Kidney tubule cell (primary cell): Measurements from ENCODE around the gene ALKBH7.
"Not testable (repeated sequence)": the region's sequence is repeated elsewhere in the genome, so short reads cannot be mapped to it uniquely, and the experiment has no call there.

Source experiments
- DNase-seq: peaks from one replicate; pipeline ENCODE4 v3.0.0-alpha.2; 2018; ENCODE audit warnings: low spot score

The ALKBH7 gene

GRCh38 chr19:6372594-6373095, at the start of gene ALKBH7:
TSS of gene ALKBH7 (plus strand) at chr19:6372794. CDS start at chr19:6372821, 27 bp downstream.
- peak; percentile 100 for DNase-seq

- no peak for DNase-seq
Observed at GRCh38 chr19:6324757-6325156, 47.8 kb upstream of the ALKBH7 start.

- no peak for DNase-seq
Observed at GRCh38 chr19:6325614-6326013, 47.0 kb upstream of the ALKBH7 start.

GRCh38 chr19:6326815-6327214, 45.8 kb upstream of the ALKBH7 start:
- DNase-seq: no peak

GRCh38 chr19:6333439-6333838, 39.2 kb upstream of the ALKBH7 start, which contains the start of gene ACER1:
TSS of gene ACER1 (minus strand) at chr19:6333612. CDS start at chr19:6333551, 61 bp downstream.
- no peak for DNase-seq

- no peak for DNase-seq
Observed at GRCh38 chr19:6334490-6335285, 37.9 kb upstream of the ALKBH7 start.

GRCh38 chr19:6340493-6341201, 31.9 kb upstream of the ALKBH7 start:
- no peak for DNase-seq

GRCh38 chr19:6343462-6343861, 29.1 kb upstream of the ALKBH7 start:
- peak; percentile 3 for DNase-seq

GRCh38 chr19:6349271-6349670, 23.3 kb upstream of the ALKBH7 start:
- not testable (repeated sequence) for DNase-seq

- no peak for DNase-seq
Observed at GRCh38 chr19:6350688-6351087, 21.9 kb upstream of the ALKBH7 start.

GRCh38 chr19:6352381-6353165, 20.0 kb upstream of the ALKBH7 start:
- DNase-seq: no peak

- no peak for DNase-seq
Observed at GRCh38 chr19:6354098-6354674, 18.4 kb upstream of the ALKBH7 start.

GRCh38 chr19:6355321-6356040, 17.1 kb upstream of the ALKBH7 start:
- DNase-seq: not testable (repeated sequence)

GRCh38 chr19:6357174-6357573, 15.4 kb upstream of the ALKBH7 start:
- DNase-seq: no peak

GRCh38 chr19:6358003-6358402, 14.6 kb upstream of the ALKBH7 start:
- DNase-seq: peak; percentile 30

- DNase-seq: no peak
Observed at GRCh38 chr19:6359568-6360341, 12.8 kb upstream of the ALKBH7 start.

- DNase-seq: not testable (repeated sequence)
Observed at GRCh38 chr19:6360445-6360844, 12.1 kb upstream of the ALKBH7 start.

GRCh38 chr19:6360857-6361216, 11.8 kb upstream of the ALKBH7 start:
- DNase-seq: not testable (repeated sequence)

- DNase-seq: no peak
Observed at GRCh38 chr19:6362027-6362350, 10.6 kb upstream of the ALKBH7 start.

- peak; percentile 25 for DNase-seq
Observed at GRCh38 chr19:6362351-6362801, 10.2 kb upstream of the ALKBH7 start.

GRCh38 chr19:6364353-6364752, 8.2 kb upstream of the ALKBH7 start:
- no peak for DNase-seq
